HCT116 (cell line): ENCODE results near the gene TRHDE.

ENCODE experiments used
- POLR2A ChIP-seq: IDR thresholded peaks from 2 replicates; pipeline ENCODE4 v1.7.0; 2011; ENCODE audit warnings: borderline replicate concordance; ENCODE audit not compliant: insufficient read depth, insufficient read length; ENCODE audit errors: extremely low read depth
- POLR2AphosphoS5 ChIP-seq: IDR thresholded peaks from 2 replicates; pipeline ENCODE4 v1.6.1; 2011; ENCODE audit warnings: mild to moderate bottlenecking, low read depth, low read length, moderate library complexity
- TF ChIP-seq, protein P1 (sequence below): IDR thresholded peaks from 2 replicates; pipeline ENCODE4 v1.6.1; 2012; ENCODE audit warnings: low read depth
- TF ChIP-seq, protein P2 (sequence below), 3 experiments: fragments of 200-600 bp in 1 of 3; sonication (generic) in 1 of 3; IDR thresholded peaks in 2 of 3; conservative IDR thresholded peaks in 1 of 3; 2 replicates each; pipeline ENCODE4 v1.5.1; 2012 to 2017; ENCODE audit warnings: low read depth in 2 of 3, low read length in 2 of 3, antibody characterized with exemption in 1 of 3, borderline replicate concordance in 1 of 3, control low read depth in 1 of 3, mild to moderate bottlenecking in 1 of 3, mixed read lengths in 1 of 3, mixed run types in 1 of 3, moderate library complexity in 1 of 3; ENCODE audit not compliant: insufficient read depth in 1 of 3

- TF ChIP-seq, protein P1, sequence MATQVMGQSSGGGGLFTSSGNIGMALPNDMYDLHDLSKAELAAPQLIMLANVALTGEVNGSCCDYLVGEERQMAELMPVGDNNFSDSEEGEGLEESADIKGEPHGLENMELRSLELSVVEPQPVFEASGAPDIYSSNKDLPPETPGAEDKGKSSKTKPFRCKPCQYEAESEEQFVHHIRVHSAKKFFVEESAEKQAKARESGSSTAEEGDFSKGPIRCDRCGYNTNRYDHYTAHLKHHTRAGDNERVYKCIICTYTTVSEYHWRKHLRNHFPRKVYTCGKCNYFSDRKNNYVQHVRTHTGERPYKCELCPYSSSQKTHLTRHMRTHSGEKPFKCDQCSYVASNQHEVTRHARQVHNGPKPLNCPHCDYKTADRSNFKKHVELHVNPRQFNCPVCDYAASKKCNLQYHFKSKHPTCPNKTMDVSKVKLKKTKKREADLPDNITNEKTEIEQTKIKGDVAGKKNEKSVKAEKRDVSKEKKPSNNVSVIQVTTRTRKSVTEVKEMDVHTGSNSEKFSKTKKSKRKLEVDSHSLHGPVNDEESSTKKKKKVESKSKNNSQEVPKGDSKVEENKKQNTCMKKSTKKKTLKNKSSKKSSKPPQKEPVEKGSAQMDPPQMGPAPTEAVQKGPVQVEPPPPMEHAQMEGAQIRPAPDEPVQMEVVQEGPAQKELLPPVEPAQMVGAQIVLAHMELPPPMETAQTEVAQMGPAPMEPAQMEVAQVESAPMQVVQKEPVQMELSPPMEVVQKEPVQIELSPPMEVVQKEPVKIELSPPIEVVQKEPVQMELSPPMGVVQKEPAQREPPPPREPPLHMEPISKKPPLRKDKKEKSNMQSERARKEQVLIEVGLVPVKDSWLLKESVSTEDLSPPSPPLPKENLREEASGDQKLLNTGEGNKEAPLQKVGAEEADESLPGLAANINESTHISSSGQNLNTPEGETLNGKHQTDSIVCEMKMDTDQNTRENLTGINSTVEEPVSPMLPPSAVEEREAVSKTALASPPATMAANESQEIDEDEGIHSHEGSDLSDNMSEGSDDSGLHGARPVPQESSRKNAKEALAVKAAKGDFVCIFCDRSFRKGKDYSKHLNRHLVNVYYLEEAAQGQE: no peak
- TF ChIP-seq POLR2A: no peak
- TF ChIP-seq, protein P2, sequence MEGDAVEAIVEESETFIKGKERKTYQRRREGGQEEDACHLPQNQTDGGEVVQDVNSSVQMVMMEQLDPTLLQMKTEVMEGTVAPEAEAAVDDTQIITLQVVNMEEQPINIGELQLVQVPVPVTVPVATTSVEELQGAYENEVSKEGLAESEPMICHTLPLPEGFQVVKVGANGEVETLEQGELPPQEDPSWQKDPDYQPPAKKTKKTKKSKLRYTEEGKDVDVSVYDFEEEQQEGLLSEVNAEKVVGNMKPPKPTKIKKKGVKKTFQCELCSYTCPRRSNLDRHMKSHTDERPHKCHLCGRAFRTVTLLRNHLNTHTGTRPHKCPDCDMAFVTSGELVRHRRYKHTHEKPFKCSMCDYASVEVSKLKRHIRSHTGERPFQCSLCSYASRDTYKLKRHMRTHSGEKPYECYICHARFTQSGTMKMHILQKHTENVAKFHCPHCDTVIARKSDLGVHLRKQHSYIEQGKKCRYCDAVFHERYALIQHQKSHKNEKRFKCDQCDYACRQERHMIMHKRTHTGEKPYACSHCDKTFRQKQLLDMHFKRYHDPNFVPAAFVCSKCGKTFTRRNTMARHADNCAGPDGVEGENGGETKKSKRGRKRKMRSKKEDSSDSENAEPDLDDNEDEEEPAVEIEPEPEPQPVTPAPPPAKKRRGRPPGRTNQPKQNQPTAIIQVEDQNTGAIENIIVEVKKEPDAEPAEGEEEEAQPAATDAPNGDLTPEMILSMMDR (IDR thresholded peaks at IDR 0.05 in 2 of 3, conservative IDR thresholded peaks at IDR 0.05 in 1 of 3; ENCODE audit: borderline replicate concordance in 1 of 3, insufficient read depth in 1 of 3, low read depth in 2 of 3, low read length in 2 of 3): no peak
- TF ChIP-seq POLR2AphosphoS5: no peak
Measured at GRCh38 chr12:72289633-72290032, 17.5 kb downstream of the TRHDE start.
